Kidney epithelial cell (primary cell): ENCODE measurements around the gene THAP7. TPM values are rescaled to one million over a fixed set of nuclear protein-coding genes. Genes with fewer than 3 reads are reported as not detected.

Experiments
- DNase-seq: peaks from one replicate; pipeline ENCODE4 v3.0.0-alpha.2; 2010; ENCODE audit warnings: low read depth
- H3K27me3 ChIP-seq: 2 replicates; pipeline ENCODE4 v1.6.0; 2011; ENCODE audit warnings: low read length; ENCODE audit not compliant: control insufficient read depth, insufficient read depth
- H3K36me3 ChIP-seq: 2 replicates; pipeline ENCODE4 v1.5.1; 2011; ENCODE audit warnings: low read length; ENCODE audit not compliant: control insufficient read depth, insufficient read depth
- H3K4me3 ChIP-seq: 2 replicates; pipeline ENCODE4 v1.5.1; 2011; ENCODE audit warnings: low read depth, mild to moderate bottlenecking, control low read depth, low read length
- total RNA-seq: library from RNA; depleted of rRNA; stranded (reverse); fragments of >200 nt; gene quantifications from 2 replicates; pipeline ENCODE4 v1.2.3, GENCODE V29; 2015
- TF ChIP-seq, protein P1 (sequence below): IDR thresholded peaks from 2 replicates; pipeline ENCODE4 v1.5.1; 2011; ENCODE audit warnings: mild to moderate bottlenecking, moderate library complexity, low read length, control low read depth, inconsistent platforms; ENCODE audit not compliant: insufficient read depth, poor library complexity, severe bottlenecking

THAP7 gene
- total RNA-seq, 1 donor from 2014 or later, result 37.9 TPM

DNA sequence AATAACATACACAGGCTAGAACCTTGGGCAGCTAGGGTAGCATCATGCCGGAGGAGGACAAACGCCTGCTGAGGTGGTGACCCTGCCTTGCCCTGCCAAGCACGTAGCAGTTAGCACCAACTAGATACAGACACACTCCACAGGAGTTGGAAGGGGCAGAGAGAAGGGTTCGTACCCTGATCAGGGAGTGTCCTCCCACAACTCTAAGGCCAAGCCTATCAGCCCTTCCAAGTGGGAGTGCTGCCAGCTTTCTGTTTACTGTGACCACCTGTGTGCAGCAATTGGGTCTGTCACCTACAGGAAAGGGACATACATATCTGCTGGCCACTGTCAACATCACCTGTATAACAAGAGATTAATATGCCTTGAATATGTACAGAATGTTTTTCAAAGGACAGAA is 1.9 kb upstream of the THAP7 start:
- DNase-seq, result no peak
- TF ChIP-seq, protein P1, sequence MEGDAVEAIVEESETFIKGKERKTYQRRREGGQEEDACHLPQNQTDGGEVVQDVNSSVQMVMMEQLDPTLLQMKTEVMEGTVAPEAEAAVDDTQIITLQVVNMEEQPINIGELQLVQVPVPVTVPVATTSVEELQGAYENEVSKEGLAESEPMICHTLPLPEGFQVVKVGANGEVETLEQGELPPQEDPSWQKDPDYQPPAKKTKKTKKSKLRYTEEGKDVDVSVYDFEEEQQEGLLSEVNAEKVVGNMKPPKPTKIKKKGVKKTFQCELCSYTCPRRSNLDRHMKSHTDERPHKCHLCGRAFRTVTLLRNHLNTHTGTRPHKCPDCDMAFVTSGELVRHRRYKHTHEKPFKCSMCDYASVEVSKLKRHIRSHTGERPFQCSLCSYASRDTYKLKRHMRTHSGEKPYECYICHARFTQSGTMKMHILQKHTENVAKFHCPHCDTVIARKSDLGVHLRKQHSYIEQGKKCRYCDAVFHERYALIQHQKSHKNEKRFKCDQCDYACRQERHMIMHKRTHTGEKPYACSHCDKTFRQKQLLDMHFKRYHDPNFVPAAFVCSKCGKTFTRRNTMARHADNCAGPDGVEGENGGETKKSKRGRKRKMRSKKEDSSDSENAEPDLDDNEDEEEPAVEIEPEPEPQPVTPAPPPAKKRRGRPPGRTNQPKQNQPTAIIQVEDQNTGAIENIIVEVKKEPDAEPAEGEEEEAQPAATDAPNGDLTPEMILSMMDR, result no peak
- H3K27me3 ChIP-seq, result no peaks in the 10 kb centered on the region
- H3K4me3 ChIP-seq, result no peak overlapping the region
- peaks cover 2% of the 10 kb centered on the region for H3K36me3 ChIP-seq

DNA sequence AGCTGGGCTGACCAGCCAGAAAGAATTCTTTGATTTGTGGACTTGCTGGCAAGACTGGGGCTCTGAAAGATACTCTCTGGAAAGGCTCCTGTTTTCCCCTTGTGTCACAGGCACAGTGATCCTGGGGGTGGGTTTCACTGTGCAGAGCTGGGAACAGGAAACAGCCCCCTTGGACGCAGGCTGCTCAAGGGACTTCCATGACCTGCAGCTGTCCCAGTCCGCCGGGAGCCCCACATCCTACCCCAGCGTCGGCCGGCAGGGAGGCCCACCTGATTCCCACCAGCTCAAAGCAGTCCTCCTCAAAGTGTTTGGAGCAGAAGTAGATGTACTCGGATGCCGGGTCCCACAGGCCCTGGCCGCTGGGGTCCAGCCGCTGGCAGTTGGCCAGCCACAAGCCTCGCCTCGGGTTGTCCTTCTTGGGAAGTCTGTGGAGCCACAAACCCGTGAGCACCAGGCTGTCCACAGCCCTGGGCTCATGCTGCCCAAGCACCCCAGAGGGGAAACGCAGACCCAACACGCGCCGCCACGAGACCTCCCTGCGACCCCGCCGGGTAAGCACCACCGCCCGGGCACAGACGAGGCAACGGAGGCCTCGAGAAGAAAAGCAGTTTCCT is 824 bp downstream of the THAP7 start:
- TF ChIP-seq, protein P1, result no peak
- no peak for DNase-seq
- H3K27me3 ChIP-seq, result no peaks in the 10 kb centered on the region
- H3K4me3 ChIP-seq, result peak overlapping the region; percentile 85
- peaks cover 5% of the 10 kb centered on the region for H3K36me3 ChIP-seq

DNA sequence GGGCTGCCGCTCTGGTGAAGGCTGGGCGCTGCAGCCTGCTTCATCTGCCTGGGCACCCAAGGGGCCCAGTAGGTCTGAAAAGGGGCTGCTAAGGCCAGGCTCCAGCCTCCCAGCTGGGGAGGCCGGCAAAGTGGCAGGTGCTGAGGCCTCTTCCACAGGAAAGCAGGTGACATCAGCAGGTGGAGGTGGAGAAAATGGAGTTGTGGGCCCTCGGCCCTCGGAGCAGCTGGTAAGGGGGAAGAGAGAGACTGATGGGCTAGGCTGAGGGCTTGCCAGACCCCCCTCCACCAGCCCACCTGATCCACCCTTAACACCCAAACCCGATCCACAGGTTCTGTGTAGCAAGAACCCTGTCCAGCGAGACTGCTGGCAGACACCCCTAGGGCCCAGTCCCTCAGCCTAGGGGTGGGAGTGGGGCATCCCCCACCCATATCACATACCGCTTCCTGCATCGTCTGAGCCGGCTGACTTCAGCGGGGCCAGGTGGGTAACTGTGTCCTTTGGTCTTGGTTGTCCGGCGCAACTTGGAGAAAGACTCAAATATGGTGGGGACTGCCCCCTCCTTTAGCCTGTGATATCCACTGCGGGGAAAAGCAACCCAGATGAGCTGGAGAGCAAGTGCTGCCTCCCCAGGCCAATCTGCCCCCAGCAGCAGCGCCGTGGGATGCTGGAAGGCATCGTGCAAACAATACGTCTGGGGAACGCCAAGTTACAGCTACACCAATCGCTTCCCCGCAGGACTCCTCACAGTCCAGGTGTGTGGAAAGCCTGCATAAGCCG is 1.5 kb downstream of the THAP7 start:
- DNase-seq, result no peak
- no peaks in the 10 kb centered on the region for H3K27me3 ChIP-seq
- peaks cover 5% of the 10 kb centered on the region for H3K36me3 ChIP-seq
- H3K4me3 ChIP-seq, result peak overlapping the region; percentile 85
- TF ChIP-seq, protein P1, result peak; percentile 4

DNA sequence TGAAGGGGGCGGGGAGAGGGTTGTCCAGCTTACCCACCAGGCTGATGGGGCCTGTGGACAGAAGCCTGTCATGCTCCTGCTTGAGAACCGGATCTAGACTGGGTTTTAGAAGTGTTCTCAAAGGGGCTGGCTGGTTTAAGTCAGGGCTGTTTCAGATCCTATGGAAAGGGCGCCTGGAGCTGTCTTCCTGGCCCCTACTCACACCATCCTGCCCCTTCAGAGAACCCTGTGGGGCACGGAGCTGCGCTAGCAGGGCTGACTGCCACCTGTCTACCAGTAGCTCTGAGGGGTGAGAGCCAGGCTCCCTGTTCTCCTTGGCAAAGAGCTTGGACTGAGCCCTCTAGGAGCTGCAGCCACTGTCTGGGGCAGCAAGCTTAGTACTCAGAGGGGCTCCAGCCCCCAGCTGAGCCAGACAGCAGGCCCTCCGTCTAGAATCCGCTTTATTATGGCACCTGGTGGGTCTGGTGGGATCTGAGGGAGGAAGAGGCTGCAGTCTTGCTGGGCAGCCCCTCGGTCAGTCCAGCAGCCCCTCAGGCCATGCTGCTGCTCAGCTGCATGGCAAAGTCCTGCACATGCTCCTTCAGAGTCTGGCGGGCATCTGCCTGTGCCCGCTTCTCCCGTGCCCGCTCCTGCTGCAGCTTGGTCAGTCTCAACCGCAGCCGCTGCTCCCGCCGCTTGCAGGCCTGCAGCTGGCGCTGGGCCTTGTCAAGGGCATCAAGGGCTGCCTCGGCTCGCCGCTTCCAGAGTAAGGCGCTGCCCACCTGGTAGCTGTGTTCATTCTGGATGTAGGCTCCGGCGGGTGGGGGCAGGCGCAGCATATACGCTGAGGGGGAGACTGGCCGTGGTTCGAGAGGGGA is 2.3 kb downstream of the THAP7 start:
- H3K36me3 ChIP-seq, result peaks cover 5% of the 10 kb centered on the region
- H3K4me3 ChIP-seq, result no peak overlapping the region

DNA sequence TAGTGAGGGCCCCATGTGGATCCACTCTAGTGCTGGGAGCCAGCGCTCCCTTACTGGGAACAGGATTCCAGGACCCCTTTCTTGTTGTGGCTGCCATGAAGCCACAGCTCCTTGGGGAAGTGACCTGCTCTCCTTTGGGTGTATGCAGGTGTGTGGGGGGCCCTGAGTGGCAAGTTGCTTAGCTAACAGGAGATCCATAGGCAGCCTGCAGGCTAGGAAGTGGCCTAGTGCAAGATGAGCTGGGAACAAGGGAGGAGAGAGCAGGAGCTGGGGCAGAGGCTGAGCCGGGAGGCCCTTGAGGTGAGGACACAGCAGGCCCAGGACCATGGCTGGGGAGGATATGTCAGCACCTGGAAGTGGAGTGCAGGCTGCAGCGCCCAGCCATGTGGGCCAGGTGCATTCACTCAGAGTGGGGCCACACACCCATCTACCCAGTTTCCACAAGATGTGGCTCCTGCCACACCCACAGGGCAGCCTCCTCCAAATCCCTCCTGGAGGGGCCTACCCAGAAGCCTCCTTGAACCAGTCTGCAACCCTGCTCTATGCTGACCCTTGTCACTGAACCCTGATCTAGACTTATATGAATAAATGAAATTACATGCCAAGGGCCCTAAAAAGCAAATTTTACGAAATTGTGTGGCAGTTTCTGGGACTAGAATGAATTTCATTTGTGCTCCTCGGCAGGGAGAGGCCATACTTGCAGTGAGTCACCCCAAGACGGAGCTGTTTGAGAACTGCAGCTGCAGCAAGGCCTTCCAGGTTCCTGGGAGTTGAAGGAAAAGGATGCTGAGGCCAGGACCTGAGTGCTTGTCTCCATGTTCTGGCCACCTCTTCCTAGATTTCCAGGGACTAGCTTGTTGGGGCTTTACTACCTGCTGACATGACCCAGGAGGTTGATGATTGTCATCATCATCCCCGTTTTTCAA is 3.2 kb downstream of the THAP7 start:
- TF ChIP-seq, protein P1, result no peak
- peaks cover 5% of the 10 kb centered on the region for H3K36me3 ChIP-seq

More for the DNA sequence above, 2.3 kb downstream of the THAP7 start:
- TF ChIP-seq, protein P1, result no peak
- no peaks in the 10 kb centered on the region for H3K27me3 ChIP-seq
- DNase-seq, result no peak

More for the DNA sequence above, 3.2 kb downstream of the THAP7 start:
- Histone ChIP-seq H3K27me3 (no peaks in the 10 kb centered on the region), H3K4me3 (no peak overlapping the region)
- no peak for DNase-seq
